Endothelial cell of umbilical vein (primary cell): ENCODE data around the gene TBC1D23. TPM values are rescaled to one million over a fixed set of nuclear protein-coding genes. Genes with fewer than 3 reads are reported as not detected.

ENCODE experiments used
- BruUV-seq: library from RNA; stranded (reverse); fragments of 400-500 nt; replicated peaks from 2 replicates; lab custom pipeline; 2021; lab: Mats Ljungman, UMichigan
- CTCF ChIA-PET: fragments of 300-600, 350-600 bp; sonication (Branson Sonifier 250); formaldehyde crosslinking; loops from one replicate; lab custom pipeline; 2021; ENCODE audit warnings: antibody characterized with exemption, inconsistent platforms; lab: Charles Lee
- POLR2A ChIA-PET: fragments of 300-600, 350-600 bp; sonication (Branson Sonifier 250); formaldehyde crosslinking; loops from one replicate; lab custom pipeline; 2021; ENCODE audit warnings: antibody characterized with exemption, inconsistent platforms; lab: Charles Lee
- DNase-seq: peaks from one replicate; pipeline ENCODE4 v3.0.0-alpha.2; 2011; ENCODE audit warnings: low read depth, low spot score
- FAIRE-seq: peaks from 2 replicates; lab custom pipeline; 2011; peaks lifted over from hg19 to GRCh38; lab: Jason Lieb, UNC
- H2AFZ ChIP-seq: 2 replicates; pipeline ENCODE4 v1.6.0; 2012; ENCODE audit warnings: low read depth, low read length, control low read depth, inconsistent platforms
- H3K27ac ChIP-seq: 2 replicates; pipeline ENCODE4 v1.5.1; 2011; ENCODE audit warnings: low read depth, mild to moderate bottlenecking, control low read depth, low read length, moderate library complexity; ENCODE audit not compliant: insufficient read depth
- H3K27me3 ChIP-seq, 2 experiments: 2 replicates each; pipeline versions ENCODE4 v1.6.0 to v1.6.1; 2011; ENCODE audit warnings: low read length in 2 of 2, mixed read lengths in 1 of 2; ENCODE audit not compliant: control insufficient read depth in 2 of 2, insufficient read depth in 2 of 2
- H3K36me3 ChIP-seq, 2 experiments: 2 replicates in 1 of 2; 3 replicates in 1 of 2; pipeline ENCODE4 v1.5.1; 2011; ENCODE audit warnings: low read length in 2 of 2, mild to moderate bottlenecking in 1 of 2, moderate library complexity in 1 of 2; ENCODE audit not compliant: control insufficient read depth in 2 of 2, insufficient read depth in 2 of 2; ENCODE audit errors: extremely low read depth in 1 of 2
- H3K4me1 ChIP-seq: 3 replicates; pipeline ENCODE4 v1.5.1; 2011; ENCODE audit warnings: mild to moderate bottlenecking, low read length; ENCODE audit not compliant: control insufficient read depth, insufficient read depth; ENCODE audit errors: extremely low read depth
- H3K4me2 ChIP-seq: 2 replicates; pipeline ENCODE4 v1.6.1; 2011; ENCODE audit warnings: low read length, control low read depth, mixed read lengths; ENCODE audit not compliant: insufficient read depth
- H3K4me3 ChIP-seq, 3 experiments: fragments of 200-600 bp in 1 of 3; sonication (generic), shearing (Covaris generic) in 1 of 3; replicated peaks in 1 of 3; 2 replicates each; pipeline ENCODE4 v1.5.1; 2011 to 2016; ENCODE audit warnings: control low read depth in 3 of 3, low read length in 3 of 3, mild to moderate bottlenecking in 2 of 3, inconsistent platforms in 1 of 3, low read depth in 1 of 3, moderate library complexity in 1 of 3; ENCODE audit not compliant: insufficient read depth in 1 of 3
- H3K79me2 ChIP-seq: 2 replicates; pipeline ENCODE4 v1.6.0; 2012; ENCODE audit warnings: low read length, inconsistent platforms; ENCODE audit not compliant: control insufficient read depth, insufficient read depth
- H3K9ac ChIP-seq: replicated peaks from 2 replicates; pipeline ENCODE3; 2011; ENCODE audit warnings: low read length, control low read depth; ENCODE audit not compliant: insufficient read depth; ENCODE audit errors: extremely low read depth
- H3K9me1 ChIP-seq: replicated peaks from 3 replicates; pipeline ENCODE4 v1.6.0; 2011; ENCODE audit warnings: mild to moderate bottlenecking, low read length; ENCODE audit not compliant: control insufficient read depth, insufficient read depth; ENCODE audit errors: extremely low read depth
- H3K9me3 ChIP-seq: replicated peaks from 2 replicates; pipeline ENCODE4 v1.5.1; 2012; ENCODE audit warnings: low read length, inconsistent platforms; ENCODE audit not compliant: control insufficient read depth, insufficient read depth
- H4K20me1 ChIP-seq: replicated peaks from 2 replicates; pipeline ENCODE3; 2011; ENCODE audit warnings: mild to moderate bottlenecking, low read length; ENCODE audit not compliant: control insufficient read depth, insufficient read depth; ENCODE audit errors: extremely low read depth
- EZH2 ChIP-seq: IDR thresholded peaks from 2 replicates; pipeline ENCODE4 v1.6.1; 2012; ENCODE audit warnings: borderline replicate concordance, low read depth, mild to moderate bottlenecking, moderate library complexity, low read length, inconsistent platforms; ENCODE audit not compliant: severe bottlenecking
- FOS ChIP-seq: IDR thresholded peaks from 2 replicates; pipeline ENCODE4 v1.6.1; 2011; ENCODE audit warnings: mild to moderate bottlenecking, low read length, moderate library complexity, borderline replicate concordance; ENCODE audit not compliant: insufficient read depth
- GATA2 ChIP-seq: IDR thresholded peaks from 2 replicates; pipeline ENCODE4 v1.7.0; 2011; ENCODE audit warnings: low read depth, mild to moderate bottlenecking, moderate library complexity, mixed read lengths, low read length; ENCODE audit not compliant: insufficient read length, insufficient read depth
- JUN ChIP-seq: IDR thresholded peaks from 2 replicates; pipeline ENCODE4 v1.6.1; 2011; ENCODE audit warnings: borderline replicate concordance, low read depth; ENCODE audit not compliant: insufficient read length, insufficient read depth
- MYC ChIP-seq: IDR thresholded peaks from one replicate; pipeline ENCODE4 v1.6.1; 2011; ENCODE audit warnings: mild to moderate bottlenecking, low read depth, low read length
- POLR2A ChIP-seq: IDR thresholded peaks from 2 replicates; pipeline ENCODE4 v1.6.1; 2012; ENCODE audit warnings: low read depth, mild to moderate bottlenecking, control low read depth, low read length
- POLR2AphosphoS5 ChIP-seq: IDR thresholded peaks from 2 replicates; pipeline ENCODE4 v1.6.1; 2012; ENCODE audit warnings: low read depth, mild to moderate bottlenecking, control low read depth, low read length, moderate library complexity; ENCODE audit not compliant: insufficient read depth
- dilution Hi-C: fragments of 300-500 bp; cut with MboI; formaldehyde crosslinking; loops from one replicate; pipeline ENCODE4 v1.15.0; 2019; ENCODE audit warnings: low sequenced_read_pairs; ENCODE audit not compliant: extremely low pct_ligation_motif_present
- intact Hi-C: fragments of 100-400 bp; cut with micrococcal nuclease; formaldehyde crosslinking; loops from one replicate; pipeline ENCODE4 v1.10.0; 2022
- polyA plus RNA-seq, 4 experiments: library from polyadenylated mRNA; depleted of rRNA in 3 of 4; stranded (reverse) in 3 of 4; unstranded in 1 of 4; fragments of >200 nt; gene quantifications; 2 replicates each; pipeline versions ENCODE4 v1.2.1 to v1.2.3, GENCODE V29; 2011 to 2012; ENCODE audit warnings: missing spikeins in 1 of 4
- total RNA-seq: library from RNA; stranded (reverse); gene quantifications from 2 replicates; pipeline ENCODE4 v1.2.3, GENCODE V29; 2021
- TF ChIP-seq, protein P1 (sequence below): IDR thresholded peaks from 2 replicates; pipeline ENCODE4 v1.6.1; 2011; ENCODE audit not compliant: insufficient read depth, insufficient read length
- TF ChIP-seq, protein P2 (sequence below), 2 donors: IDR thresholded peaks; 1 replicate in 1 of 2; 2 replicates in 1 of 2; pipeline ENCODE4 v1.5.1; 2011; ENCODE audit warnings: low read length in 2 of 2, mild to moderate bottlenecking in 2 of 2, moderate library complexity in 2 of 2, control low read depth in 1 of 2, inconsistent platforms in 1 of 2, low read depth in 1 of 2; ENCODE audit not compliant: insufficient read depth in 1 of 2; ENCODE audit errors: extremely low read depth in 1 of 2

Gene TBC1D23
- total and polyA plus RNA-seq, 2 donors (not counting 3 experiments of a cell fraction or from before 2014, with no cell fraction given): 10.3 to 34.8 TPM

DNA sequence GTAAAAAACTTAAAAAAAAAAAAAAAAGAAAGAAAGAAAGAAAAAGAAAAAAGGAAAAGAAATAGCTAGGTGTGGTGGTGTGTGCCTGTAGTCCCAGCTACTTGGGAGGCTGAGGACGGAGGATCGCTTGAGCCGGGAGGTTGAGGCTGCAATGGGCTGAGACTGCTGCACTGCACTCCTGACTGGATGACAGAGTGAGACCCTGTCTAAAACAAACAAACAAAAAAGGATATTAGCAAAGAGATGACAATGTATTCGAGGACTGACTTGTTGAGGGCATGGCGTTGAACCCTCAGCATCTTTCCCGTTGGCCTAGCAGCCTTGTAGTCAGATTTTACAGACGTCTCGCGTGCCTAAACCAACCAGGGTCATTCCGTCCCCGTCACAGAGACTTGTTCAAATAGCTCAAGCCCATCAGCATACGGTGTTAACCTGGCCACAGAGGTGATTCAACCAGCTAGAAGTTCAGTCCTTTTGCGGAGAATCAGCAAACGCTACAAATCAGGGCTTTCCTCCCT lies 73.2 kb downstream of the TBC1D23 start:
- Histone ChIP-seq H3K4me2 (peak overlapping the region; percentile 65), H3K9ac (peak overlapping the region; percentile 61), H2AFZ (peak overlapping the region; percentile 98), H3K4me1 (peaks cover 10% of the 10 kb centered on the region), H3K27me3 (no peaks in the 10 kb centered on the region), H4K20me1 (no peaks in the 10 kb centered on the region), H3K9me3 (no peaks in the 10 kb centered on the region), H3K9me1 (no peaks in the 10 kb centered on the region), H3K27ac (no peak overlapping the region), H3K79me2 (no peaks in the 10 kb centered on the region), H3K36me3 (no peaks in the 10 kb centered on the region), H3K4me3 (peak overlapping the region; percentile 28 to 76 (median 60))
- ChIA-PET POLR2A (no interaction called here), CTCF (interaction anchor here (0.6 to 1.2 kb wide), 4 partner anchors 36 to 502 kb away, joined by 3 read pairs; no protein-coding TSS in a partner anchor)
- no peak for DNase-seq
- no TSS peak for BruUV-seq
- TF ChIP-seq, protein P1, sequence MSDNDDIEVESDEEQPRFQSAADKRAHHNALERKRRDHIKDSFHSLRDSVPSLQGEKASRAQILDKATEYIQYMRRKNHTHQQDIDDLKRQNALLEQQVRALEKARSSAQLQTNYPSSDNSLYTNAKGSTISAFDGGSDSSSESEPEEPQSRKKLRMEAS: no peak
- TF ChIP-seq POLR2AphosphoS5: no peak
- TF ChIP-seq JUN: no peak
- TF ChIP-seq MYC: no peak
- no peak for TF ChIP-seq GATA2
- TF ChIP-seq FOS: no peak
- TF ChIP-seq, protein P2, sequence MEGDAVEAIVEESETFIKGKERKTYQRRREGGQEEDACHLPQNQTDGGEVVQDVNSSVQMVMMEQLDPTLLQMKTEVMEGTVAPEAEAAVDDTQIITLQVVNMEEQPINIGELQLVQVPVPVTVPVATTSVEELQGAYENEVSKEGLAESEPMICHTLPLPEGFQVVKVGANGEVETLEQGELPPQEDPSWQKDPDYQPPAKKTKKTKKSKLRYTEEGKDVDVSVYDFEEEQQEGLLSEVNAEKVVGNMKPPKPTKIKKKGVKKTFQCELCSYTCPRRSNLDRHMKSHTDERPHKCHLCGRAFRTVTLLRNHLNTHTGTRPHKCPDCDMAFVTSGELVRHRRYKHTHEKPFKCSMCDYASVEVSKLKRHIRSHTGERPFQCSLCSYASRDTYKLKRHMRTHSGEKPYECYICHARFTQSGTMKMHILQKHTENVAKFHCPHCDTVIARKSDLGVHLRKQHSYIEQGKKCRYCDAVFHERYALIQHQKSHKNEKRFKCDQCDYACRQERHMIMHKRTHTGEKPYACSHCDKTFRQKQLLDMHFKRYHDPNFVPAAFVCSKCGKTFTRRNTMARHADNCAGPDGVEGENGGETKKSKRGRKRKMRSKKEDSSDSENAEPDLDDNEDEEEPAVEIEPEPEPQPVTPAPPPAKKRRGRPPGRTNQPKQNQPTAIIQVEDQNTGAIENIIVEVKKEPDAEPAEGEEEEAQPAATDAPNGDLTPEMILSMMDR (IDR thresholded peaks at IDR 0.05; ENCODE audit: extremely low read depth in 1 of 2, insufficient read depth in 1 of 2, low read depth in 1 of 2, low read length in 2 of 2): no peak
- TF ChIP-seq EZH2: no peak
- TF ChIP-seq POLR2A: no peak
- dilution Hi-C loops (no loop called here), intact Hi-C loops (loop anchor here (1.0 kb wide), 1 partner anchor 67 kb away; the partner anchor contains the start of genes LNP1 and TOMM70)
- FAIRE-seq: no peak
